GM12874 (cell line): ENCODE results near the gene DENND1A.

Experiments
- CTCF ChIP-seq: IDR thresholded peaks from 2 replicates; pipeline ENCODE4 v1.5.1; 2011; ENCODE audit warnings: low read depth, mild to moderate bottlenecking, control low read depth, low read length, moderate library complexity; ENCODE audit not compliant: insufficient read depth

Gene DENND1A

GRCh38 chr9:123527981-123528380 lies 401.9 kb downstream of the DENND1A start:
- no peak for TF ChIP-seq CTCF

GRCh38 chr9:123525957-123526356 lies 404.0 kb downstream of the DENND1A start:
- TF ChIP-seq CTCF = no peak

- no peak for TF ChIP-seq CTCF
Observed at GRCh38 chr9:123525424-123525823, 404.5 kb downstream of the DENND1A start.

GRCh38 chr9:123524866-123525265 lies 405.1 kb downstream of the DENND1A start:
- TF ChIP-seq CTCF = no peak

- no peak for TF ChIP-seq CTCF
Observed at GRCh38 chr9:123523845-123524244, 406.1 kb downstream of the DENND1A start.

GRCh38 chr9:123523001-123523400 lies 406.9 kb downstream of the DENND1A start:
- TF ChIP-seq CTCF = no peak

- TF ChIP-seq CTCF = no peak
Observed at GRCh38 chr9:123522251-123522650, 407.7 kb downstream of the DENND1A start.

GRCh38 chr9:123518338-123518737 lies 411.6 kb downstream of the DENND1A start:
- no peak for TF ChIP-seq CTCF
